ENCODE measurements around the gene ANKHD1. TPM values are rescaled to one million over a fixed set of nuclear protein-coding genes. Genes with fewer than 3 reads are reported as not detected.
A peak's percentile ranks its signal among the peaks of the same experiment; 100 is the strongest.

The ANKHD1 gene
- total RNA-seq, 1 donor from 2014 or later = 47.0 TPM

DNA sequence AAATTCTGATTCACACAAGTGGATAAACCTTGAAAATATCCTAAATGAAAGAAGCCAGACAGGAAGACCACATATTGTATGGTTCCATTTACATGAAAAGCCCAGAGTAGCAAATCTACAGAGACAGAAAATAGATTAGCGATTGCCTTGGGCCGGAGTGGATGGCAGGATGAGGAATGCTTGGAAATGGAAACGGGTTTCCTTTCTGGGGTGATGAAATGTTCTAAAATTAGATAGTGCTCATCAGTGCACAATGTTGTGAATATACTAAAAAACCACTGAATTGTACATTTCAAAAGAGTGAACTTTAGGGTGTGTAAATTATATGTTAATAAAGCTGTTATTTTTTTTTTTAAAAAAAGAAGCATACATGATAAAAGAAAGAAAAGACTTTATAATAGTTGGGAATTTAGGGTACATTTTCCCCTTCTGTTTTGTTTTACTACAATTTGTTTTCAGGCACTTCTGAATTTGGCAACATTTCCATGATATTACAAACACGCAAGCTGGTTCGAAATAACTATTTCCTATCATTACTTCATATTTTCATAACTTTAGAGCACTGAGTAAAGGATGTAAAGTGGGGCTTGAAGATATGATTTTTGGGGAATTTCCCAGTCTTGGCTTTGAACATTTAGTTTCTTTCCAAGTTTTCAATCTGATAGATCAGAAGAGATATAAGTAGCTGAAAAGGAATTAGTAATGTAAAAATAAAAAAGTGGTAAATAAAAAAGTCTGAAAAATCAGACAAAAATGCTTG, 186.9 kb downstream of the ANKHD1 start:
- DNase-seq (ENCODE audit: low read depth in 2 of 2) = peak; percentile 37 to 83

Other genes starting within 250 kb of the ANKHD1 start
- gene CYSTM1, start 226.6 kb upstream of the ANKHD1 start, total RNA-seq = 9.2 and 9.5 TPM in 2 replicates
- gene PFDN1, start 98.7 kb upstream of the ANKHD1 start, total RNA-seq = 61.9 and 64.7 TPM in 2 replicates
- gene HBEGF, start 55.2 kb upstream of the ANKHD1 start, total RNA-seq = 16.6 and 20.4 TPM in 2 replicates
- under 0.01 TPM in 1 of 2 replicates, not detected in the other for gene SLC4A9, start 41.6 kb upstream of the ANKHD1 start, total RNA-seq
- 0.87 and 1.2 TPM in 2 replicates for gene EIF4EBP3, start 145.8 kb downstream of the ANKHD1 start, total RNA-seq
- 16.3 and 20.6 TPM in 2 replicates for gene SRA1, start 155.6 kb downstream of the ANKHD1 start, total RNA-seq
- 3.3 and 6.7 TPM in 2 replicates for gene APBB3, start 162.8 kb downstream of the ANKHD1 start, total RNA-seq
- 12.4 and 21.8 TPM in 2 replicates for gene SLC35A4, start 163.0 kb downstream of the ANKHD1 start, total RNA-seq
- gene CD14, start 231.3 kb downstream of the ANKHD1 start, total RNA-seq = 1.1 and 2.8 TPM in 2 replicates
- gene TMCO6, start 237.6 kb downstream of the ANKHD1 start, total RNA-seq = 8.1 and 10.5 TPM in 2 replicates
- gene NDUFA2, start 245.8 kb downstream of the ANKHD1 start, total RNA-seq = 70.0 and 90.3 TPM in 2 replicates
- gene IK, start 246.0 kb downstream of the ANKHD1 start, total RNA-seq = 47.7 and 55.8 TPM in 2 replicates